Nucleus accumbens (tissue), 56 donors: Measurements from ENCODE around the gene ANO2.

ENCODE experiments used
- DNase-seq, 56 donors: peaks; one replicate each; lab custom pipeline; 2025; lab: John Stamatoyannopoulos, UW

The ANO2 gene

DNA sequence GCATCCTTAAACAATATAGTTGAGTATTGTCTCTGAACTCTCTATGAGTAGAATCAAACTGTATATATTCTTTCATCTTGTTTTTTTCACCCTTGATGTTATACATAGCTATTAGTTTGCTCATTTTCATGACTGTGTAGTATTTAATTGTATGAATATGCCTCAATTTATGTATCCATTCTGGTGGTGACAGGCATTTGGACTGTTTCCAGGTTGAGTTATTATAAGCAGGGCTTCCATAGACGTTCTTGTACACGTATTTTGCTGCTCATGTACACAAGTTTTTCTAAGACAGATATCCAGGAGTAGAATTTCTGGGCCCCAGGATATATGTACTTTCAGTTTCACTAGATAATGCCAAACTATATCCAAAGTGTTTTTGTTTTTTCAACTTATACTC lies 301.8 kb downstream of the ANO2 start:
- no peak for DNase-seq

DNA sequence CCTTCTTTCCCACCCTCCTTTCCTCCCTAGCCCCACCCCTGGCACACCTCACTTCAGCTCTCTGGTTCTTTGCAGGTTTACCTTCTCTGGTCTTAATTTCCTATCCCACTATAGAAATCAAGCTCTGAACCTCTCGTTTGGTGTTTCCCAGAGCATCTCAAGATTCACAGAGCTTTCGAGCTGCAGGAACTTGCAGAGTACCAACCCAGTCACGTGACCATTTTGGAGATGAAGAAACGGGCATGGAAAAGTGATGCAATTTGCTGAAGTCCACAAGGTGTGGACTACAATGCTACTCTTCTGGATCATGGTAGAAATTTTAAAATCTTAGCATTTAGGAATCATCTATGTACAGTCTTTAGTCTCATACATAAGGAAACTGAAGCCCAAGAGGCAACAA lies 307.4 kb downstream of the ANO2 start:
- DNase-seq: no peak

DNA sequence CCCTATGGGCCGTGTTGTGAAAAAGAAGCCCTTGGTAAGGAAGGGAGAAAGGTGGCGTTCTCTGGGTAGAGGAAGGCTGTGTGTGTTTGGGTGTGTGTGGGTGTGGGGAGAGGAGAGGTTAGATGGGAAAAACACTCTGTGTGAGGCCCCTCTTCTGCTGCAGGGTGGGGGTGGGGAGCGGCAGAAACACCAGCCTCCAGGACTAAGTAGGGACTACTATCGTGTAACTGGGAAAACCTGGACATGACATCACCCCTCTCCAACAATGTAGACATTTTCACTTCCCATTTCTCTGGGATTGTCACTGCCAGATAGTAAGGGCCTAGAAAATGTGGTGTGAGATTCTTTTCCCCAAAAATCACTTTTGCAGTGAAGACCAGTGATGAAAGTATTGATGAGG lies 308.2 kb downstream of the ANO2 start:
- DNase-seq: no peak

DNA sequence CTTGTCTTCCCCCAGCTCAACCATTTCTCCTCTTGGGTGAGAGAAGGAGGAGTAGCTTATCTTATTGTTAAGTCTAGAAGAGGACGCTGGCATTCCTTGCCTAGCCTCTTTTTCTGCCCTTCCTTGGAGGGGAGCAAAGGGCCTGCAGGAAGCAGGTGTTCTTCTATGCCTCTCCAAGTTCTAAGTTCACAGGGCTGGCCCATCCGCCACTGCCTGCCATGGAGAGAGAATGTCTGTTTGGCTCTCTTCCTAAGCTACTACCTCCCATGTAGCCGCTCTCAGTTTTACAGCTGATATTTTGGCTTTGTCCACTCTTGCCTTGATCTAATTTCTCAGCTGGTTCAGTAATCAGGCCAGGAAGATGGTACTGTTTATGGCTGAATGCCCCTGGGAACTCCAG lies 312.0 kb downstream of the ANO2 start:
- no peak for DNase-seq

DNA sequence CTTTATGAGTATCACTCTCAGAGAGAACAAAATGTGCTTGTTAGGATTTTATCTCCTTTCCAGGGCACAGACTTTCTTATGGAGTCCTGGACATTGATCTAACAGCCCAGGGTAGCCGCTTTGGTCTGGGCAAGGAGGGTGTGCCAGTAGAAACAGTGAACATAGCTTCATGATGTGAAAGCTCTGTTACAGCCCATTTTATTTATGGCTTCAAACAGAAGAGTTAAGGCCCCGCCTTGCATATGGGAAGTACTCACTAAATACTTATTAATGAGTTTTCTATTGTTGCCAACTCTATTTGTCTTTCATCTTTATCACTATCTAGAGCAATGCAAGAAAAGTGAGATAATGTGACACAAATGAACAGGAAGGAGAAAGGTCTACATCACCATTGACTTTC lies 312.6 kb downstream of the ANO2 start:
- no peak for DNase-seq

DNA sequence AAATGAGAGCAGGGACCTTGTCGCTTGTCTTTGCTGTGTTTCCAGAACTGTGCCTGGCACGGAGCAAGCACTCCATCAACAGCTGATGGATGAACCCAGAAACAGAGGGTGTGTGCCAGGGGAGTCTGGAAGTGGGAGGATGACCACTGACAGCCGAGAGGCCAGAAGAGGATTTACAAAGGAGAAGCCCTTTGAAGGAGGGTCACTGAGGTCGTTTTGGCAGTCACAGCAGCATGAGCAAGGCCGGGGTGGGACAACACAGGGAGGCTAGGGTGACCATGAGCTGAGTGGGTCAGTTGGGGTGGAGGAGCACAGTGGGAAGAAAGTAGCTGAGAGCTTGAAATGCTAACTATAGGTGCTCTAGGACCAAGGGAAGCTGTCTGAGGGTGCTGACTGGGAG lies 313.6 kb downstream of the ANO2 start:
- DNase-seq: no peak

DNA sequence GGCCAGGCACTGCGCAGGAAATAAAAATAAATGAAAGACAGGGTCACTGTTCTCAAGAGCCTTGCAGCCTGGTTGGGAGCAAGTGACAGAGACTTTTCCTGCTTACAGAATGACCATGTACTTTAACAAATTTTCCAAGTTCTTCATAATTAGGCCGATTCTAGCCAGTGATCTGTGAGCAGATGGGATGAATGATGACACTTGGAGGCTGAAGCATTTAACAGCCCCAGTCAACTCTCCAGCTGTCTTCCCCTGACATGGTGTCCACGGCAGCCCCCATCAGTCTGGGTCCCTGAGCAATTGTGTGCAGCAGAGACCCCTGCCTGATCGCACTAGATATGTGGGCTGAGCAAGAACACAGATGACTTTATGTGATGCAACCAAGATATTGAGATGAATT lies 314.3 kb downstream of the ANO2 start:
- no peak for DNase-seq

DNA sequence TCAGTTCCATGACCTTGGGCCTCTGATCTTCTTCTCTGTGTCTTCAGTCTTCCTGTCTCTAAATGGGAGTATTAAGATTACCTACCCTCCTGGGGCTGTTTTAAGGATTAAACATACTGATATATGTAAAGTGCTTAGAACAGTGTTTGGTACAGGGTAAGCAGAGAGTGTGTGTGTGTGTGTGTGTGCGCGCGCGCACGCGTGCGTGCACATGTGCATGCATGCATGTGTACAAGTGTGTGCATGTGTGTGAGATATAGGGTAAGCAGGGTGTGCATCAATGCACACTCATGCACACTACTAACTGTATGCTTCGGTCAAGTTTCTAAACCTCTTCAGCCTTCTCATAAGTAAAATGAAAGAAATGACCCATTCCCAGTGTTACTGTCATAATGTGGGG lies 316.6 kb downstream of the ANO2 start:
- DNase-seq: no peak

DNA sequence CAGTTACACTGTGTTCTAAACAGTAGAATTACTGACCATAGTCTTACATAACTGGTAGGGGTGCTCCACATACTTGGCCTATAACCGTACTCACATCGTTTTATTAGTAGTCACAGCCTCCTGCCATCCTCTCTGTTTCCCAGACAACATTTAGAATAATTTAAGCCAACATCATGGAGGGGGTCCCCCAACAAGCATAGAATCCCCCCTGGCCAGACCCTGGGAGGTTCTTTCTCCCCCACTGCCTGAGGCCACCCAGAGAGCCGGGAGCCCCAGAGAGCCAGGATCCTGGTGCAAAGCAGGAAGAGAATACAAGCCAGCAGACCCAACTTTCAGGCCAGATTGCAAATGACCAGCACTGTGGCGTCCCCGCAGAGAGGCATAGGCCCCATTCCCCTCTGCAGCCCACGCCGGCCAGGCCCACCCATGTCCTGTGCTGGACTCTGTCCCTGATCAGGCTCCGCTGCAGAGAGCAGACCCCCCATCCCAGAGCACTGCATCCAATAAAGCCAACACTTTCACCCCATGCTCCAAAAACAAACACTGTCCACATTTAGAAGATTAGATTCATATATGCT lies 317.9 kb downstream of the ANO2 start:
- DNase-seq: no peak

DNA sequence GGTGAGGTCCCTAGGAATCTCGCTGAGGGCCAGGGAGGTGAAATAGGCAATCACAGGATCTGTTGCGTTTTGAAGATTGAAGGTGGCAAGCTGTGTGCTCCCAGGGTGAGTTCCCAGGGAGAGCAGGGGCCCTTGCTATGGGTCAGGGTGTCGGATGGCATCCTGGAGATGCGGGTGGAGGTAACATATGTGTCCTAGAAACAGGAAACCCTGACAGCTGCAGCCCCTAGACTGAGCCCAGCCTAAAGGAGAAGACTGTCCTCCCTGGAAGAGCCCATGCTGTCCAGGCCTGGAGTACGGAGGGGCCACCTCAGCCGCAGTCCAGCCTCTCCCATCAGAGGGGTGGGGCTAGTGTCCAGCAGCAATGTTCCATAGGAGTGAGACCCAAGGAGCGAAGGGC lies 318.9 kb downstream of the ANO2 start:
- DNase-seq: no peak

DNA sequence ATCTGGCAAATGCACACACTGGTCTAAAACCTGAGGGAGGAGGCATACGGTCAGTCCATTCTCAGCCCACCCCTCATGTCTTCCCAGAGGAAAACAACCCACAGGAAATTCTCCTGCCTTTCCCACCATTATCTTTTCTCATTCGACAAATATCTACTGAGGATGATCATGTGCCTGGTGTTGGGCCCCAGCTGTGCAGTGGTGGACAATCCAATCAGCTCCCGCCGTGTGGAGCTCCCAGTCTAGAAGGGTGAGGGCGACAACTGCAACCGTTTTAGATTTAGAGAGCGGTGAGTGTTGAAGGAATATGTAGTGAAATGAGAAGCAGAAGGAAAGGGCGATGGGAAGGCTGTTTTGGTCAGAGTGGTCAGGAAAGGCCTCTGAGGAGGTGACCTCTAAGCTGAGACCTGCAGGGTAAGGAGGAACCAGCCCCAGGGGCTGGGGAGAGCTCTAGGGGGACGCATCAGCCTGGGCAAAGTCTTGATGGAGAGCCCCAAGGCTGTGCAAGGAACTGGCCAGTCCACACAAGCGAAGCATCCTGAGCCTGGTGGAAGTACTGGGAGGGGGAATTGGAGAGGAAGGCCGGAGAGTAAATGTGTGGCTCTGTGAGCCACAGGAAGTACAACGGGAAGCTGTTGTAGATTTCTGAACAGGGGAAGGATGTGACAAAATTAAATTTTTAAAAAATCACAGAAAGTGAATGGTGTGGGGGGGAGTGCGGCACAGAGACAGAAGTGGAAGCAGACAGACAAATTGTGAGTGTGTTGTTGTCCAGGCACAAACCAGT lies 320.4 kb downstream of the ANO2 start:
- no peak for DNase-seq

DNA sequence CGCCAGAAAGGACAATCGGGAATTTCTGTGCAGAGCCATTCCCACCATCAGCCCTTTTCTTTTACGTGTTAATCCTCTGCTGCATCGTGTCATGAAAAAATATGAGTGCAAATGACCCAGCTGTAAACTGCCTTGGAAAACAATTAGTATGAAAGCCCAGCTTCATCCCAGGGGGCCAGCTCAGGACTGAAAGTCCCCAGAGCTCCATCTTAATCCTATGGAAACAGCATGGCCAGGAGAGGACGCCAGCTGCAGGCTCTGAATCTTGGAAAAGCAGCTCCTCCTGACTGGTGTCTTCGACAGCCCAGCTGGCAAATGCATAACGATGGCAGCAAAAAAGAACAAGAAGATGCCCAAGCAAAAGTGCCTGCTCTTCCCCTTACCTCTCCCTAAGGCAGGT lies 321.6 kb downstream of the ANO2 start:
- no peak for DNase-seq

DNA sequence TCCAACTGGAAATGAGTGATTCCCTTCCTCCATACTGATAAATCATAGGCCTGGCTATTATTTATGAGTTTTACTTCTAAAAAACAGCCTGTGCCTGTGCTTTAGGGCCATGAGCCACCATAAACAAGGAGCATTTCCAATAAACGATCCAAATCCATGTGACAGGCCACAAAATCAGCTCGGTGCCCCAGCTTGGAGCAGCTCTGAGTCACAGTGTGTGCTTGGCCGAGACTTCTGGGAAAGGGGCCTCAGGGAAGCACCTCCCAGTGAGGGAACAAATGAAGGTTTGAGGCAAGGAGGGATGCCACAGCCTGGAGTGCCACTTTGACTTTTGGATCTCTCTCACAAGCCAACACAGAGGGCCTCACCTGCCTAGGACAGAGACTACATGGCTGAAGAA lies 322.8 kb downstream of the ANO2 start:
- DNase-seq: no peak

DNA sequence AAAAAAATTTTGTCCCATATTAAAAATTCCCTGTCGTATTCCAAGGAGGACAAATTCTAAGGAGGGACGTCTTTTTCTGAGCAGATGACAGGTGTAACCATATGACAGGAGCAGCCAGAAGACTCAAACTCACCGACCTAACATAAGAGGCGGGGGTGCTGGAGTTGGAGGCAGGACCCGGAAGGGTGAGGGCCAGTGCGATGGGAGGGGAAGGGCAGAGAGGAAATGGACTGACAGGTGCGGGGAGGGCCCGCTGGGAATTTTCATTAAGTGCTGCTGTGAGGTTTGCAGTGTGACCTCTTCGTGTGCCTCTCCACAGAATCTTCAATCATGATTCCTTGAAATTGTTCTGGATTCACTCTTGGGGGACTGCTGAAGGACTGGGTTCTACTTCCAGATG lies 323.7 kb downstream of the ANO2 start:
- DNase-seq: no peak

DNA sequence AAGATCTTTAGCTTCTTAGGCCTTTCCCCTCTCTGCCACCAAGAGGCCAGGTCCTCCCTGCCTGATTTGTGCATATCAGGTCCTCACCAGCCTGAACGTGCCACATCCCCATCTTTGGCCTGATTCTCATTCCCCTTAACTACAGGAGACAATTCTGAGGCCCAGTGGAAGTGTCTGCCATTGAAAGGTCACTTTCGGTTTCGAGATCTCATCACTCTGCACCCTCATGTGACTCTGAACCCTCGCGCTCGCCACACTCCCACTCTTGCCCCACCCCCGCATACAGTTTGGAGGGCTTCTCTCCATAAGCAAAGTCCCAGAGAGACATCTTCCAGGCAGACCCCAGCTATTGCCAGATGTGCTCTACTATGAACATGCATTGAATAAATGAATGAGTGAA lies 324.2 kb downstream of the ANO2 start:
- DNase-seq: no peak

DNA sequence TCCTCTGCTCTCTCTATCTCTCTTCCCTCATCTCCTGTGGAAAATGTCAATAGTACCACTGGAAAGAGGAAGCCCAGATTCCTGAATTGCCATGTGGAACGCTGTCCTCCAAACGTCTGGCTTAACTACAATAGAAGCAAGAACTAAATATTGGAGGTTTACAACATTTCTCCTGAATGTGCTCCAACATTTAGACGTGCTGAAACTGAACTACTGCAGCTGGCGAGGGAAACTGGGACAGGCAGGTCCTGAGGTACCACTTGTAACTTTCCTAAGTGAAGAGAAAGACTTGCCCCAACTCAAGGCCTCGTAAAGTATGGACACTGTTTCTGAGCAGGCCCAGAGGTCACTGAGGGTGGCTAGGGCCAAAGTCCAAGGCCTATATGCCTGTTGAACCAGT lies 325.4 kb downstream of the ANO2 start:
- DNase-seq: no peak

DNA sequence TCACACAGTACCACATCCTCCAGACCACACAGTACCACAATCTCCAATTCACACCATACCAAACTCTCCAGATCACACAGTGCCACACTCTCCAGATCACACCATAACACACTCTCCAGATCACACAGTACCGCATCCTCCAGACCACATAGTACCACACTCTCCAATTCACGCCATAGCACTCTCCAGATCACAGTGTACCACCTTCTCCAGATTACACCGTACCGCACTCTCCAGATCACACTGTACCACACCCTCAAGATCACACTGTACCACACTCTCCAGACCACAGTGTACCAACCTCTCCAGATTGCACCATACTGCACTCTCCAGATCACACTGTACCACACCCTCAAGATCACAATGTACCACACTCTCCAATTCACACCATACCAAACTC lies 328.2 kb downstream of the ANO2 start:
- no peak for DNase-seq

DNA sequence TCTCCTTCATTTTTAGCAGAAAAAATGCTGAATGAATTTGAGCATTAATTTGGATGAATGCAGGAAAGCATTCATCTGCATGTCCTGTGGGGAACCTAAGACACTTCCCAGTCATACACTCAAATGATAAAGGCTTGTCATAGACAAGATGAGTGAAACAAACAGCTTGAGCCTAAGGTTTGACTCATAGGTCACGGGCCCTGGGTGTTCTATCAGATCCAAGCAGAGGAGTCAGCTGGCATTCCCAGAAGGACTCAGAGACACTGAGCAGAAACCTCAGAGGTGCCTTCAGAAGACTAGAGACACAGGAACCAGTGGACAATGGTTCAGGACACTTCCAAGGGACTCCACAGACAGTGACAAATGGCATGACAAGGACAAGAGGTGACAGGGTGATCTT lies 329.3 kb downstream of the ANO2 start:
- no peak for DNase-seq

DNA sequence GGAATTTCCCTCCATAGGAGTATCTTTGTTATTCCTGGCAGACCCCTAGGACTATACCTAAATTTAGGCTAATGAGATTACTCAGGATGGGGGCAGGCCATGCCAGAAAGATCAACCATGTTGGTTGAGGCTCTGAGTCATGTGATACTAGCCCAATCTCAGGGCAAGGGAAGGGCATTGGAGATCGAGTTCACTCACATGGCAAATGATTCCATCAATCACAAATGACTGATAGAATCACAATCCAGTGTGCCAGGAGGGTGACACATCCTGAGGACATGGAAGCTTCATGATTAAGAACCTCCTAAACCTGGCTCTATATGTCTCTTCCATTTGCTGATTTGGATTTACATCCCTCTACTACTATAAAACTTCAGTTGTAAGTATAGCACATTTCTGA lies 330.8 kb downstream of the ANO2 start:
- DNase-seq: no peak

DNA sequence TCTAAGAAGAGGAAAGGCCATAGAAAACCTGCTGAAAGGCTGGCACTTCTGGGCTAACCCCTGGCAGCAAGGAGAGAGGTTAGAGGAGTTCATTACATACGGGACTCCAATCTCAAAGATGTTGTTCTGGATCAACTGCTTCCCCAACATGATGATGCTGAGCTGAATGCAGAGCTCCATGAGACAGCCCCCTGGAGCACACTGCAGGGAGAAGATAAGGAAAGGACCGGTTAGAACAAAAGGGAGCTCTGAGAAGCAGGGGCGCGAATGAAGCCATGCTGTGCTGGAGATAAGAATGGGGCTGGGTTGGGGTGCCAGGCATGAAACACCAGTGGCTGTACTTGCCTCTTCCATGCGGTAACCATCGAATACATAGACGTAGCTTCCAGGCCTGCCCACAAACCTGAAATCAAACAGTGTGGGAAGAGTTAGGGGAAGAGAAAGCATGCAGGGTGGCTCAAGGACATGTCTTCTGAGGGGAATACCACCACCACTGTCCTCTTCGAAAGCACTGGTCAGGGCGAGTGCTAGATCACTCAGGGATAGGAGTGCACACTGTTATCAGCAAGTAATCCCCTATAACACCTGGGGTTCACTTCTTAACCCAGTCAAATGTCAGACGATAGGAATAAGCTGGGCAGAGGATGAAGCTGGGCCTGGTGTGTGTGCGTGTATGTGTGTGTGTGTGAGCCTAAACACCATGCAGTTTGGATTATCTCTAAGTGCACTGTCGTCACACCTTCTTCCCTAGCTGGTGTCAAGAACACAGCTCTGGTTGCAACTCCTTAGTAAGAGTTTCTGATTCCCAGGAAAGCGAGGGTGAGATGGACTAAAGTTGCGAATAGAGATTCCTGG lies 332.3 kb downstream of the ANO2 start:
- DNase-seq: no peak

DNA sequence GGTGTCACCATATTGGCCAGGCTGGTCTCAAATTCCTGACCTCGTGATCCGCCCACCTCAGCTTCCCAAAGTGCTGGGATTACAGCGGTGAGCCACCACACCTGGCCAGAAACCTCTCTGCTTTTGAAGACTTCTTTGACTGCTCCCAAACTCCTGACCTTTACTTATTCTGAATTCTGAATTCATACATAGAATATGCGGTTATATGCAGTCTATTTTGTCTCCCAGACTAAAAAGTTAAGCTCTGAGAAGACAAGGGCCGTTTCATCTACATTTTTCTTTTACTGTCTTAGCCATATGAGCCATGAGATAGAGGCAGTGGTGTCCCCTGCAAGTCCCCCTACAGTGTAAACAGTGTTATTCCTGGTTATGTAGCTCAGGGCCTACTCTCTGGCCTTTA lies 333.9 kb downstream of the ANO2 start:
- DNase-seq: no peak

DNA sequence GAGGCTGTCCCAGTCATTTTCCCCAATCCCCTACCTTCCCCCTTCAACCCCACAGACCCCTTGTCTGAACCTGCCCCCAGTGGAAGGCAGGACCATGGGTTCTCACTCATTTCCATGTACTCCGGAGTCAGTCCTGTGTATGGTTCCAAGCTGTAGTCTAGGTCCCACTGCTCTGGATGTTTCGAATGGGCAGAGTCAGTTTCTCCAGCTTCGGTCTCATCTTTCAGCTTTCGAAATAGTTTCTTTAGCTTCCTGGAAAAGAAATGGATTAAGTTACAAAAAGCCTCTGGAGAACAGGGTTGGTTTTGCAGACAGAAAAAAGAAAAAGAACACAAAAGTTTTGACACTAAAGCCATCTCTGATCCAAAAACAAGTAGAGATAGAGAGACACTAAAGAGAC lies 345.7 kb downstream of the ANO2 start:
- no peak for DNase-seq
